PC-9 (cell line): Measurements from ENCODE around the gene PPP1R3E.

Experiments
- CTCF ChIP-seq: fragments of 200-600 bp; sonication (generic); conservative IDR thresholded peaks from 2 replicates; pipeline ENCODE4 v1.6.1; 2017; ENCODE audit warnings: mixed run types, antibody characterized with exemption, mild to moderate bottlenecking, moderate library complexity
- EZH2 ChIP-seq: fragments of 200-600 bp; sonication (generic); IDR thresholded peaks from 2 replicates; pipeline ENCODE4 v1.8.0; 2017; ENCODE audit warnings: antibody characterized with exemption, low read depth

GRCh38 chr14:23296012-23296777, 6.5 kb downstream of the PPP1R3E start:
- no peak for TF ChIP-seq CTCF
- TF ChIP-seq EZH2 = no peak
